Stimulated activated CD8-positive, alpha-beta memory T cell treated with anti-CD3 and anti-CD28 coated beads, Interleukin-15, amount 100 ng/mL, for 1 hour (primary cell): ENCODE measurements around the gene RBM5.

Source experiments
- DNase-seq: peaks from one replicate; pipeline ENCODE4 v3.0.0-alpha.2; 2020; ENCODE audit warnings: low read depth

RBM5 gene

DNA sequence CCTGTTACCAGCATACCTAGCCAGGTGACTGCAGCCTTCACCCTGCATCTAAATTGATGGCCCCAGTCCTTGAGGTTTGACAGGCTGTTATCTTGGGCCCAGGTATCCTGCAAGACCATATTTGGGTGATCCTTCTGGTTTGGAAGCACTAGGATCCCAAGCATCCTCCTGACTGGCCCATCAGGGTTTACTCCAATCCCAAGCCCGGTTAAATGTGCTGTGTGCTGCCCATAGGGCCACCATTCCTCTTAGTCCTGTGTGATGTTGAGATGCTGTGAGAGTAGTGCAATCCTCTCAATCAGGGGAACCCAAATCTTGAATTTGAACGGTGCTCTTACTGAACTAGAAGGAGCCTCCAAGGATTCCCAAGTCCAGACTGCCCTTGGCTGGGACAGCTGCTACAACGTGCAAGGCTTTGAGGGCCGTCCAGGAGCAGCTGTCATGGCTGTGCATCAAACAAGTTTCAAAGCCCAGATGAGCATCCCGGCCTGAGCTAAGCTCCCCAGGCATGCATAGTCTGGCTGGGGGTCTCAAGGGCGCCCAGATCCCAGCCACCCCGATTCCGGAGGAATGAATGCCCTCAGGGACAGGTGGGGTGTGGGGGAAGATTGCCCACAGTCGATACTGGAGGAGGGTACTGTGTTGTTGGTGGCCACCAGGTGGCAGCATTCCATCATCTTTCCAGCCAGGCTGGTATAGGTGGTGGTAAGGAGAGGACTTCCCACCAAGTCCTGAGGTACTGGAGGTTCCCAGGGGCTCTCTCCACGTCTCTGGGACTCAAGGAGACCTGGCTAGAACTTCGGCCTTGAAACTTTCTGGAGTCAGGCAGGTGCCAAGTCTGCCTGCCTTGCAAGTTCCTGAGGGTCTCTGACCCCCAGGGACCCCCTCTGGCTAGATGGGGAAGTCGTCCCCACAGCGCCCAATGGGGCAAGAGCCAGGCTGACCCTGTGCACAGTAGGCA is 32.6 kb downstream of the RBM5 start:
- DNase-seq: peak; percentile 41

DNA sequence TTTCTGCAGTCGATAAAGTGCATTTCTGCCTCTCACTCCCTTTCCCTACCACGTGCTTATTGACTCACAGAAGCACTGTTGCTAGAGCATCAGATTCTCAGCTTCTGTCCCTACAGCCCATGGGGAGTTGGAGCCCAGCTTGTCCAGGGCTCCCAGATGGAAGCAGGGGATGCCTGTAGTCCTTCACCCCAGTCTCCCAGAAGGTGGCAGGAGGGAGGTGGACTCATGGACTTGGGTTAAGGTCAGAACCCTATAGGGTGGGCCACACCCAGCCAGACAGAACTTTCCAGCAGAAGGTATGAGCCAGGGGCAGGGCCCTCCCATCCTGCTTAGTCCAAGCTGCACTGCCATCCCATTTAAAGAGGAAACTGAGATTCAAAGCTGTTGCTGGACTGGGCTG is 33.4 kb downstream of the RBM5 start:
- DNase-seq: no peak

DNA sequence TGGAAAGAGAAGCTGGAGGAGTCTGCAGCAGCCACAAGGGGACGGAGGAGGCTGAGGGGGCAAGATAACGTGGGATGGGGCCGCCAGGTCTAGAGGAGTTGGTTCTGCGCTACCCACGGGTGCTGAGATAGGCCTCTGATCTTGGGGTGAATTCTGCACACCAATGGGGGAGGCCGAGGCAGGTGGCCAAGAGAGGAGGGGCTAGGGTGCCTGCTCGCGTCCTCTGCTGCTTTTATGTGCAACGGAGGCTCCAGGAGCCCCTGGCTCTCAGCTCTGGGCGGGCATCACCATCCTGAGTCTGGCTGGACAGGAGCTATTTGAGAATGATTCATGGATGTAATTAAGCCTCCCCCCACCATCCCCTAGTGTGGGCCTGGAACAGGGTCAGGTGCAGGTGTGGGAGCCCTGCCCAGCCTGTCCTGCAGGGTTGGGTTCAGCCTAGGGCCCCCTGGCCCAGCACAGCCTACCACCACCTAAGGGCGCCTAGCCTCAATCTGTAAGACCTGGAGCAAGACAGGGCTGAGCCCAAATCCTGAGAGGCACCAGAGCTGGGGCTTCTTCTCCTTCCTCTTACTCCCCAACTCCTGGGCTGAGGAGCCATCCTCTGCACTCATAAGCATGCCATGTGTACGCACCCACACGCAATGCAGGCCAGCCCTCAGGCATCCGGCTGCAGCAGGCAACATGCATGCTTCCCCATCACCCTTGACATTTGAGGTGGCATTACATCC is 34.1 kb downstream of the RBM5 start:
- no peak for DNase-seq

DNA sequence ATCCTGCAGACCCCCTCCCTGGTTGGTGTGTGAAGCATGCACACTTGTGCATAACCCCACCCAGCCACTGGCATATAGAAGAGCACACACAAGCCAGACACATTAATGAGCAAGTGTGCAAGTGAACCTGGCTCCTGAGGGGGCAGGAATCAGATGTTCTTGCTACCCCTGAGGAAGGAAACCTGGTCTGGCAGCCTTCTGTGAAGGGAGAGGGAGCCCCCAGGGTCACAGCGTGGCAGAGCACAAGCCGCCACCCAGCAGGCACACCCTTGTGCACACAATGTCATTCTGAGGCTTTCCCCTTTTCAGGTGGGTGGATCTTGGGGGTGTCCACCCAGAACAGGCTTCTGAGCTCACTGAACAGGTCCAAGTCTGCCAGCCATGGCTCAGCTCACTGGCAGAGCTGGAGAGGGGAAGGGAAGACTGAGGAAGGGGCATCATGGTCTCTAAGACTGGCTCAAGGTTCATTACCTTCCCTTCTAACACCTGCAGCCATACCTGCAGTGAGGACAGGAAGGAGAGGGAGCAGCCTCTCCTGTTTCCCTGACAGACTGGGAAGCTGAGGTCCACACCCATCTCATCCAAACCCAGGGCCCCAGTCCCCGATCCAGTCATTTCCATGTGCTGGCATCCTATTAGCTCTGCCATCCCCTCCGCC is 34.8 kb downstream of the RBM5 start:
- no peak for DNase-seq

DNA sequence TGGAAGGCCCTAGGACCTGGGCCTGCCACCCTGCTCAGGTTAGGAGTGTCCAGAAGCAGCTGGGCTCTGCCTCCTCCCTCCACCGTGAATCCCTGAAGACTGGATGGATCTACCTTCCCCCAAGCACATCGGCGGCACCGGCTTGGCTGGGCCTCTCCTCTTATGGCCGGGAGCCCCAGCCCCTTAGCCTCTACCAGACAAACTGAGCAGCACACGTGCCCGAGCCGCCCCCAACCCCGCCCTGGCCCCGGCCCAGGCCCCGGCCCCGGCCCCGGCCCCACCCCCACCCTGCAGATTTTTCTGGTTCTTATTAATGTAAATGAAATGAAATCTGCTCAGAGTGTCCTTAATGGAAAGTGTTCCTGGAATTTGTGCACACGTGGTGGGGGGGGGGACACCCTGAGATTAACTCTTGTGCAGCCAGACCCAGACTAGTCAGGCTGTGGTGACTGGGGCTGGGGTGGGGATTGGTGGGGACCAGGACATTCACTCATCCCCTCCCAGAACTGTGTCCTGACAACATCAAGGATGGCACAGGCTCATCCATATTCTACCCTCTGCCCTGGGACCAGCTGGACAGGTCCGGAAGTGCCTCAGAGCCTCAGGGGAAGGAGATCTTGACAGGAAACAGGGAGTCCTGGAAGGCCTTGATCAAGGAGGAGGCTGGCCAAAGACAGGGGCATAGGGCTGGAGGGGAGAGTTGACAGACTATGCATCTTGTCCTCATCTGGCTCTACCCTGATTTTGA is 35.5 kb downstream of the RBM5 start:
- no peak for DNase-seq

- no peak for DNase-seq
These were observed 36.1 kb downstream of the RBM5 start for GRCh38 chr3:50124800-50125178.

GRCh38 chr3:50125541-50126286 is 37.0 kb downstream of the RBM5 start:
- no peak for DNase-seq

- no peak for DNase-seq
These were observed 37.8 kb downstream of the RBM5 start for GRCh38 chr3:50126287-50127211.

DNA sequence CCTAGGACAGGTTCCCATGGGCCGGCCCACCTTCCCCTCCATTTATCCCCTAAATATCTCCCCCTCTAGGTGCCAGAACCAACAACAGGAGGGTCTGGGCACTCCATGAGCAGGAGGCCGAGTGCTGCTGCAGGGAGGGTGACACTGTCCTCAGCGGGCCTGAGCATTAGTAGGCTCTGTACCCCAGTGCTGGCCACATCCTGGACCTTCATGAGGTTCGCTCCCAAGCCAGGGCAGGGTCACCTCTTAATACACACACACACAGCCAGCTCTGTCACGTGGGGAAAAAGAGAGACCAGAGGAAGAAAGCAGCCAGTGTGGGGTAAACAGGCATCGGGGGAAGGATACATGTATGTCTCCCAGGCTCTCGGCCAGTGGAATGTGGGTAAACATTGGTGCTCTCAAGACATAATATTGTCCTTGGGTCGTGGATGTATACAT is 38.6 kb downstream of the RBM5 start:
- no peak for DNase-seq

DNA sequence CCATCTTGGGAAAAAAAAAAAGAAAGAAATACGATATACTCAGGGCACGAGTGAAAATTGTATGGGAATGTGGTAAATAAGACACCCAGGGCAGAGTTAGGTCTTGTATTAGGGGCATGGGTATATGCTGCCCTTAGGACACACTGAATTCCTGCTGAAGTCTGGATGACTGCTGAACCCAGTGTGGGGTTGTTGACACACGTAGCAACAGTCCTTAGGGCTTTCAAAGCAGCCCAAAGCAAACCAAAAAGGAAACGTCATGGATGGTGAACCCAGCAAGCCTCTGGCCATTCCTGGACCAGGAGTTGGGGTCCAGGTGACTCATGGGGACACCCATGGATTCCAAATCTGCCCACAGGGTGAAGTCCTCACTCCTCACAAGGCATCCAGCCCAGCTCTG is 39.3 kb downstream of the RBM5 start:
- no peak for DNase-seq

GRCh38 chr3:50130436-50130835 is 41.7 kb downstream of the RBM5 start:
- no peak for DNase-seq

DNA sequence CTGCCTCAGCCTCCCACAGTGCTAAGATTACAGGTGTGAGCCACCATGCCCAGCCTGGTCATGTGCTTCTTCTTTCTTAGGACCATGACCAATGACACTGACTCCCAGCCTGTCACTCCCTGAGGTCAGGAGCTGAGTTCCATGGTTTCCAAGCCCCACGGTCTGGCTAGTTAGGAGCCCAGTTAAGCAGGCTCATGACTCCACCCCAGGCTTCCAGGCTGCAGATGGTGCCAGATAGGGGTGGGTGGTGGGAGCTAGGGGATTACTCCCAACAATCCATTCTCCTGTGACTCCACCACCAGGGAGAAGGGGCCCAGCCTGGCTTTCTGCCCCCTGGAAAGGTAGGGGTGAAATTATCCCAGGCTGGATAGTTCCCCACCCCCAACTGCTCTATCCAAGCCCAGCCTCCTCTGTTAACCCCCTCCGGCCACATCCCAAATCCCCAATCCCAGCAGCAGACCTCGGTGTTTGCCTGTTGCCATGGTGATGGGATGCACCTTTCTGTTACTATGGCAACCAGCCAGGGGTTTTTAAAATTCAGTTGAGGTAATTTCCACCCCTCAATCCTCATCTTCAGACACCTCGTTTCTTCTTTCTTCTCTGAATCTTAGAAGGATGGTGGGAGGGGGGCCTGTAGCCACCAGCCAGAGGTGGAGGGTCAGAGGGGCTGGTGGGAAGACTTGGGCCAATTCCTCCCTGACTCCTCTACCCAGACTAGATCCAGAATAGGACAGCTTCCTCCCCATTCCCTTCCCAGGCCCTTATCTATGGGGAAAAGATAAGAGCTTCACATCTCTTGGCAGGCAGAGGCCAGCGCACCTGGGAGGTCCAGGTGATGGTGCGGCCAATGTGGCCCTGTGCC is 43.9 kb downstream of the RBM5 start:
- DNase-seq: no peak

DNA sequence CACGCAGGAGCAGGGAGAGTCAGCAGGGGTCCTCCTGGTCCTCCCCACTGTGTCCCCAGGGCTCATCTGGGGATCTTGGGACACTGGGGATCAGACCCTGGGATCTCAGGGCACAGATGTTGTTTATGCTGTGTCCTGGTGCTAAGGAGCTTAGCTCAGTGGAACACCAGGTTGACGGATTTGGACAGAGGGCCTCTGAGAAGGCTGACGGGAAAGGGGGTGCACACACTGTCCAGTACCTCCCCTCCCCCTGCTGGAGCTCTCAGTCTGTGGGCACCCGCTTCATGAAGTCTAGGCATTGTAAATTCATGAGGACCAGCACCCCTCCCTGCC is 44.5 kb downstream of the RBM5 start:
- no peak for DNase-seq

GRCh38 chr3:50134367-50134766 is 45.6 kb downstream of the RBM5 start:
- no peak for DNase-seq

DNA sequence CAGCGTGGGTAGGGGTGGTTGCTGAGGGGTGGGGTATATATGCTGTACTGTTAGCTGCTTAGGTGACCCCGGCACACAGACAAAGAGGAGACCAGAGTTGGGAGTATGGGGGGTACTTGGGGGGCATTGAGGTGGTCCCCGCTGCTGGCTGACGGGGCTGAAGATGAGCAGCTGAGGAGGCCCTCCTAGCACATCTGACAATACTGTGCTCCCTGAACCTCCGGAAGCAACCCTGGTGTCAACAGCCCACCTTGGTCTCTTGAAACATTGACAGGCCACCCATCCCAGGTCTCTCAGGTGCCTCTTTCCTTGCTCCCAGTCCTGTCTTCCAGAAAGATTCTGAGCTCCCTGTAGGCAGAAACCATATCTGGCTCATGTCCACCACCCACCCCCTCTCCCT is 47.2 kb downstream of the RBM5 start:
- DNase-seq: no peak

- no peak for DNase-seq
These were observed 48.1 kb downstream of the RBM5 start for GRCh38 chr3:50136714-50137405.

DNA sequence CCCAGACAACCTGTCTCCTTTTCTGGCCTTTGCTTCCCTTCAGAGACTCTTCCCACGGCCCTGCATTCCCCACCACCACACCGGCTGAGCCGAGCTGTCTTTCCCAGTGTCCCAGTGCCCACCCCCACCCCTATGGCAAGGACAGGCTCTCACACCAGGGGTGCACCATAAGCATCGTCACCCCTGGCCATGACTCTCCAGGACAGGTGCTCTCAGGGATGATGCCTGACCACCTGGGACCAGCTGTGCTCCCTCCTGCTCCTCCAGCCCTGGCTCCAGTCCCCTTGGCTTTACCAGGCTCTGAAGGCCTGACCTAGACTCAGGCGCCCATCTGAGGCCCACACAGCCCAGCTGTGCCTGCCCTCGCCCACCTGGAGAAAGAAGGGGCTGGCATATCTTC is 48.8 kb downstream of the RBM5 start:
- DNase-seq: no peak

DNA sequence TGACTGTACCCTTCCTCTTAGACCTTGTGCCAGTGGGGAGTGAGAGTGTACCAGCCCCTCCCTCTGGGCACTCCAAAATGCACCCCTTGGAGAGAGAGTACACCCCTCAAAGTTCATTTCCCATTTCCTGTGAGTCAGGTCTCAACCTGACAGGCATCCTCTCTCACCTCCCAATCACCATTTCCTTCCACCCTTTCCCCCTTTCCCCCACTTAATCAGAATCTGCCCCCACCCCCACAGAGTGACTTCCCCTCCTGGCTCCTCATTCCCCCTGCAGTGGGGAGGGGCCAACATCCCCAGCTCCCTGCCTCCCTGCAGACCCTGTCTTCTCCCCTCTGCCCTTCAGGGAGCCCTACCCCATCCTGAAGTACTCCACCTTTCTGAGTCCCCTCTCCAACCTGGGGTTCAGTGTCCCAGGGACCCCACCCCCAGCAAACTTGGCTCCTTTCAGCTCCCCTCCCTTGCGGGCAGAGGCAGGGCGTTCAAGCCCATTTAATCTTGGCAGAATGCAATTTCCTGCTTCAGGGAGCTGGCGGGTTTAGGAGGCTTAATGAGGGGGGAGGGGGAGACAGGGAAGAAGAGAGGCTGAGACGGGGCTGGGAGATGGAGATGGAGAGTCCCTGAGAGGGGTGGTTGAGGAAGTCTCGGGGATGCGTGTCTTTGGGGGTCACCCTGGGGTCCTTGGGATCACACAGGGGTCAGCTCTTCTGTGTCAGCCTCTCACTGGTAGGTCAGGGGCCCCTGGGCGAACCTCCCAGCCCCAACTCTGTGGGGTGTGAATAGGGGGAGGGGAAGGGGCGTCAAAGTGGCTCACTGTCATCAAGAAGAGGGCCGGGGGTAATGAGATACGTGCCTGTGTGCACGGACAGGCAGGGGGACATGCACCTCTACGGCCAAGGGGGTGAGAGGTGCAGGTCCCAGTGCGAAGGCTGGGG is 49.8 kb downstream of the RBM5 start:
- no peak for DNase-seq
